Gastroesophageal sphincter (tissue), 3 donors: ENCODE measurements around the gene NHS.

Source experiments
- POLR2A ChIP-seq, 2 donors: fragments of 450-650 bp; IDR thresholded peaks; one replicate each; pipeline ENCODE4 v1.6.1; 2017; ENCODE audit warnings: antibody characterized with exemption in 2 of 2, mild to moderate bottlenecking in 2 of 2, moderate library complexity in 1 of 2
- TF ChIP-seq, protein P1 (sequence below), 4 experiments: fragments of 200-600 bp in 2 of 4; fragments of 450-650 bp in 2 of 4; sonication (generic) in 1 of 4; IDR thresholded peaks; one replicate each; pipeline ENCODE4 v1.5.1; 2017 to 2019; ENCODE audit warnings: antibody characterized with exemption in 4 of 4, mild to moderate bottlenecking in 2 of 4, moderate library complexity in 2 of 4

DNA sequence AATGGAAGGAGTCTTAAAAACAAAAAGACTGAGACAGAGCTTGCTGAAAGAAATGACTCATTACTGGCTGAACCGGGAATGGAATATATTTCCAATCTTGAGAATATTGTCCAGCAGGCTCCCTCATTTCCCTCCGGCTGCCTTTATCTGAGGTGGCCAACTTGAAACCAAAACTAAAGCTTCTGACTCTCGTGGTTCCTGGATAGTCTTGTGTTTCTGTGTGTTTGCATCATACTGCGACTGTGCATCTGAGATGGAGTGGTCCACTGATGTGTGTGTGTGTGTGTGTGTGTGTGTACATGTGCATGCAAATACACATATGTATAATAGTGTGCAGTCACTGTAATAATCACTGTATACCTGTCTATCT is 216.7 kb downstream of the NHS start:
- TF ChIP-seq, protein P1, sequence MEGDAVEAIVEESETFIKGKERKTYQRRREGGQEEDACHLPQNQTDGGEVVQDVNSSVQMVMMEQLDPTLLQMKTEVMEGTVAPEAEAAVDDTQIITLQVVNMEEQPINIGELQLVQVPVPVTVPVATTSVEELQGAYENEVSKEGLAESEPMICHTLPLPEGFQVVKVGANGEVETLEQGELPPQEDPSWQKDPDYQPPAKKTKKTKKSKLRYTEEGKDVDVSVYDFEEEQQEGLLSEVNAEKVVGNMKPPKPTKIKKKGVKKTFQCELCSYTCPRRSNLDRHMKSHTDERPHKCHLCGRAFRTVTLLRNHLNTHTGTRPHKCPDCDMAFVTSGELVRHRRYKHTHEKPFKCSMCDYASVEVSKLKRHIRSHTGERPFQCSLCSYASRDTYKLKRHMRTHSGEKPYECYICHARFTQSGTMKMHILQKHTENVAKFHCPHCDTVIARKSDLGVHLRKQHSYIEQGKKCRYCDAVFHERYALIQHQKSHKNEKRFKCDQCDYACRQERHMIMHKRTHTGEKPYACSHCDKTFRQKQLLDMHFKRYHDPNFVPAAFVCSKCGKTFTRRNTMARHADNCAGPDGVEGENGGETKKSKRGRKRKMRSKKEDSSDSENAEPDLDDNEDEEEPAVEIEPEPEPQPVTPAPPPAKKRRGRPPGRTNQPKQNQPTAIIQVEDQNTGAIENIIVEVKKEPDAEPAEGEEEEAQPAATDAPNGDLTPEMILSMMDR (IDR thresholded peaks at IDR 0.05), result no peak
- TF ChIP-seq POLR2A (IDR thresholded peaks at IDR 0.05), result no peak
